ENCODE measurements around the gene RBPJ.

Gene RBPJ

DNA sequence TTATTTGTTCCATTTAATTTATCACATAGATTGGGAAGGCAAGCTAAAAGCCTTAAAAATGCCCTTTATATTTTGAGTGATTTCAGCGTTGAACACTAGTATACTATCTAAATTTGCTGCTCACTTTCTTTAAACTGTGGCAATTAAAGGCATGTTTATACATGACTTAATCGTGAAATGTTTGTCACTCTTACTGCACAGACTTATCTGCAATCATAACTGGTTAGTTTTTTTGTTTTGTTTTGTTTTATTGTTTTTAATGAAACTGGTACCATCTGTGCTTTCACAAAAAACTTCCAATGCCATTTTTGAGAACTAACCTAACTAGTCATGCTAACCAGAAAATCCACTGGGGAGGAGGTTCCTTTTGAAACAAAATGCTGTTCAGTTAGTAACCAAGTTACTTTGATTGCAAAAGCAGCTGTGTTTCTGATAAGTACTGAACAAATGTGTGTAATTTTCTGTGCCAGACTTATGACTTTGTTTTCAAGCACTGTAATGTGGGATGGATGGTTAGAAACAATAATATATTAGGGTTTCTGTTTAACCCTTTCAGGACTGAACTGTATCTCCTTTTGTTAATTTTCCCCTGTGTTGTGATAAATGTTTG lies 113.3 kb downstream of the RBPJ start:
- Histone ChIP-seq H3K4me1 (ENCODE audit: insufficient read depth, low read length, poor library complexity, severe bottlenecking) (peaks cover 8% of the 10 kb centered on the region), H3K4me2 (ENCODE audit: low read depth, low read length, poor library complexity, severe bottlenecking) (no peak overlapping the region), H3K9me3 (ENCODE audit: insufficient read depth, low read depth, low read length) (no peaks in the 10 kb centered on the region), H3K79me2 (ENCODE audit: insufficient read depth, low read length) (no peaks in the 10 kb centered on the region), H3K9me2 (replicated peaks; ENCODE audit: low read depth, low read length) (no peaks in the 10 kb centered on the region), H3K27me3 (ENCODE audit: insufficient read depth, low read length, poor library complexity, severe bottlenecking) (no peaks in the 10 kb centered on the region), H3F3A (ENCODE audit: low read depth) (no peaks in the 10 kb centered on the region), H2AFZ (ENCODE audit: low read length) (no peak overlapping the region), H3K9ac (ENCODE audit: low read depth, low read length, poor library complexity, severe bottlenecking) (no peak overlapping the region), H3K36me3 (ENCODE audit: insufficient read depth, low read length) (peaks cover 56% of the 10 kb centered on the region; the same call in 1 of the 2 replicates), H4K20me1 (ENCODE audit: insufficient read depth, low read length, poor library complexity, severe bottlenecking) (no peaks in the 10 kb centered on the region), H3K4me3 (ENCODE audit: low read length, poor library complexity, severe bottlenecking) (no peak overlapping the region)
- TF ChIP-seq, protein P1, sequence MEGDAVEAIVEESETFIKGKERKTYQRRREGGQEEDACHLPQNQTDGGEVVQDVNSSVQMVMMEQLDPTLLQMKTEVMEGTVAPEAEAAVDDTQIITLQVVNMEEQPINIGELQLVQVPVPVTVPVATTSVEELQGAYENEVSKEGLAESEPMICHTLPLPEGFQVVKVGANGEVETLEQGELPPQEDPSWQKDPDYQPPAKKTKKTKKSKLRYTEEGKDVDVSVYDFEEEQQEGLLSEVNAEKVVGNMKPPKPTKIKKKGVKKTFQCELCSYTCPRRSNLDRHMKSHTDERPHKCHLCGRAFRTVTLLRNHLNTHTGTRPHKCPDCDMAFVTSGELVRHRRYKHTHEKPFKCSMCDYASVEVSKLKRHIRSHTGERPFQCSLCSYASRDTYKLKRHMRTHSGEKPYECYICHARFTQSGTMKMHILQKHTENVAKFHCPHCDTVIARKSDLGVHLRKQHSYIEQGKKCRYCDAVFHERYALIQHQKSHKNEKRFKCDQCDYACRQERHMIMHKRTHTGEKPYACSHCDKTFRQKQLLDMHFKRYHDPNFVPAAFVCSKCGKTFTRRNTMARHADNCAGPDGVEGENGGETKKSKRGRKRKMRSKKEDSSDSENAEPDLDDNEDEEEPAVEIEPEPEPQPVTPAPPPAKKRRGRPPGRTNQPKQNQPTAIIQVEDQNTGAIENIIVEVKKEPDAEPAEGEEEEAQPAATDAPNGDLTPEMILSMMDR (conservative IDR thresholded peaks at IDR 0.05; ENCODE audit: low read length) = no peak
- no peak for TF ChIP-seq EZH2phosphoT487 (IDR thresholded peaks at IDR 0.05; ENCODE audit: borderline replicate concordance)

DNA sequence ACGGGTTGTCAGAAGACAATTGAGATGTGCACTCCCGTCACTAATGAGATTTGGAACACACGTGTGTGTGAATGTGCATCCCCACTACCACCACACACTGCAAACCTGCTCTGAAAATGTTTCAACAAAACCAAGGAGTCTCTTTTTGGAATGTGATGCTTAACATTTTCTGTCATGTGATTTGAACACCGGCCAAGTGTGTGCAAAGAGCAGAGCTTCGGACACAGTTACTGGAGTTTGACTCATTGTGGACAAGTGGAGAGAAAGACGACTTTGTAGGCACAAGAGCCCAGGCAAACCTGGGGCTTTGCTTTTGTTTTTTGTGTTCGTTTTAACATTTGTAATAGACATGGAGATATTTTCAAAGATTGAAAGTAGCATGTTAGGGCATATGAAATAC lies 120.3 kb downstream of the RBPJ start:
- no peaks in the 10 kb centered on the region for H3K9me3 ChIP-seq (ENCODE audit: insufficient read depth, low read depth, low read length)
- H3K36me3 ChIP-seq (ENCODE audit: insufficient read depth, low read length) = peaks cover 7% of the 10 kb centered on the region; the same call in 1 of the 2 replicates

DNA sequence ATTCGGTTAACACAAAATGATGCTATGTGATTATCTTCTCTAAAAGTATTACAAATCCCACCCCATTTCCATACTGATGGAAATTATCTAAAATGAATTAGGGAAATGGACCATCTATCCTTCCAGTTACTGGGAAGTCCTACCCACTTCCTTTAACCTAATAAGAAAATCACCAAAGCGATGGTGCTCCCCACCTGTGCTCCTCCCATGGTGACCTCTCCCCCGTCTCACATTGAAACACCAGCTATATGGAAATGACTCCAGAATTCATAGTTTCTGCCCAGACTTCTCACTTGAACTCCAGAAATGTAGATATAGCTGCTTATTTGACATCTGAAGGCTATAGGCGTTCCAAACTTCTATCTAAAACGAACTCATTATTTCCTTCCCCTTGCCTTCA lies 121.0 kb downstream of the RBPJ start:
- no peaks in the 10 kb centered on the region for H3K4me1 ChIP-seq (ENCODE audit: insufficient read depth, low read length, poor library complexity, severe bottlenecking)
- no peaks in the 10 kb centered on the region for H3K9me3 ChIP-seq (ENCODE audit: insufficient read depth, low read depth, low read length)
- H3K36me3 ChIP-seq (ENCODE audit: insufficient read depth, low read length) = peaks cover under 1% of the 10 kb centered on the region; the same call in 1 of the 2 replicates
- H2AFZ ChIP-seq (ENCODE audit: low read length) = no peak overlapping the region
- no peak overlapping the region for H3K4me3 ChIP-seq (ENCODE audit: low read length, poor library complexity, severe bottlenecking)
- no peaks in the 10 kb centered on the region for H3K79me2 ChIP-seq (ENCODE audit: insufficient read depth, low read length)
- no peaks in the 10 kb centered on the region for H3K27me3 ChIP-seq (ENCODE audit: insufficient read depth, low read length, poor library complexity, severe bottlenecking)
- TF ChIP-seq, protein P1 (conservative IDR thresholded peaks at IDR 0.05; ENCODE audit: low read length) = no peak
- TF ChIP-seq EZH2phosphoT487 (IDR thresholded peaks at IDR 0.05; ENCODE audit: borderline replicate concordance) = no peak
- no peak overlapping the region for H3K9ac ChIP-seq (ENCODE audit: low read depth, low read length, poor library complexity, severe bottlenecking)
- H3K4me2 ChIP-seq (ENCODE audit: low read depth, low read length, poor library complexity, severe bottlenecking) = no peak overlapping the region
- no peaks in the 10 kb centered on the region for H3F3A ChIP-seq (ENCODE audit: low read depth)
- H4K20me1 ChIP-seq (ENCODE audit: insufficient read depth, low read length, poor library complexity, severe bottlenecking) = no peaks in the 10 kb centered on the region
- H3K9me2 ChIP-seq (replicated peaks; ENCODE audit: low read depth, low read length) = no peaks in the 10 kb centered on the region

More for the DNA sequence above, 120.3 kb downstream of the RBPJ start:
- H4K20me1 ChIP-seq (ENCODE audit: insufficient read depth, low read length, poor library complexity, severe bottlenecking) = no peaks in the 10 kb centered on the region
- TF ChIP-seq, protein P1 (conservative IDR thresholded peaks at IDR 0.05; ENCODE audit: low read length) = no peak
- no peak for TF ChIP-seq EZH2phosphoT487 (IDR thresholded peaks at IDR 0.05; ENCODE audit: borderline replicate concordance)
- no peak overlapping the region for H3K4me2 ChIP-seq (ENCODE audit: low read depth, low read length, poor library complexity, severe bottlenecking)
- H3K27me3 ChIP-seq (ENCODE audit: insufficient read depth, low read length, poor library complexity, severe bottlenecking) = no peaks in the 10 kb centered on the region
- H3K79me2 ChIP-seq (ENCODE audit: insufficient read depth, low read length) = no peaks in the 10 kb centered on the region
- H3K4me1 ChIP-seq (ENCODE audit: insufficient read depth, low read length, poor library complexity, severe bottlenecking) = no peaks in the 10 kb centered on the region
- H3K9ac ChIP-seq (ENCODE audit: low read depth, low read length, poor library complexity, severe bottlenecking) = no peak overlapping the region
- H2AFZ ChIP-seq (ENCODE audit: low read length) = no peak overlapping the region
- H3K4me3 ChIP-seq (ENCODE audit: low read length, poor library complexity, severe bottlenecking) = no peak overlapping the region
- no peaks in the 10 kb centered on the region for H3K9me2 ChIP-seq (replicated peaks; ENCODE audit: low read depth, low read length)
- no peaks in the 10 kb centered on the region for H3F3A ChIP-seq (ENCODE audit: low read depth)

Data from Loucy (cell line).